Ishikawa (cell line): ENCODE data around the gene FAM78A.

Experiments
- CEBPB ChIP-seq: IDR thresholded peaks from 2 replicates; pipeline ENCODE4 v1.6.1; 2012
- CREB1 ChIP-seq: IDR thresholded peaks from 2 replicates; pipeline ENCODE4 v1.6.1; 2012; ENCODE audit warnings: low read depth
- EGR1 ChIP-seq: IDR thresholded peaks from 2 replicates; pipeline ENCODE4 v1.6.1; 2012
- EP300 ChIP-seq: IDR thresholded peaks from 2 replicates; pipeline ENCODE4 v1.6.1; 2012; ENCODE audit warnings: borderline replicate concordance
- FOXM1 ChIP-seq: IDR thresholded peaks from 2 replicates; pipeline ENCODE4 v1.6.1; 2012; ENCODE audit warnings: low read depth, borderline replicate concordance
- MAX ChIP-seq: IDR thresholded peaks from 2 replicates; pipeline ENCODE4 v1.6.1; 2012
- NFIC ChIP-seq: IDR thresholded peaks from 2 replicates; pipeline ENCODE4 v1.6.1; 2012
- RAD21 ChIP-seq: IDR thresholded peaks from 2 replicates; pipeline ENCODE4 v1.6.1; 2012; ENCODE audit warnings: low read depth
- REST ChIP-seq: IDR thresholded peaks from 2 replicates; pipeline ENCODE4 v1.6.1; 2012; ENCODE audit warnings: low read depth, mild to moderate bottlenecking
- TAF1 ChIP-seq: IDR thresholded peaks from 2 replicates; pipeline ENCODE4 v1.6.1; 2012; ENCODE audit warnings: low read depth, mild to moderate bottlenecking
- TCF12 ChIP-seq: IDR thresholded peaks from 2 replicates; pipeline ENCODE4 v1.6.1; 2012; ENCODE audit warnings: low read depth
- TEAD4 ChIP-seq: IDR thresholded peaks from 2 replicates; pipeline ENCODE4 v1.6.1; 2012
- USF1 ChIP-seq: IDR thresholded peaks from 2 replicates; pipeline ENCODE4 v1.6.1; 2012
- YY1 ChIP-seq: IDR thresholded peaks from 2 replicates; pipeline ENCODE4 v1.6.1; 2012; ENCODE audit warnings: low read depth
- ZBTB7A ChIP-seq: IDR thresholded peaks from 2 replicates; pipeline ENCODE4 v1.6.1; 2012; ENCODE audit warnings: low read depth

Gene FAM78A

GRCh38 chr9:131282175-131282574, 5.9 kb upstream of the FAM78A start:
- TF ChIP-seq MAX: no peak
- no peak for TF ChIP-seq ZBTB7A
- TF ChIP-seq TAF1: no peak
- no peak for TF ChIP-seq TCF12
- TF ChIP-seq EP300: no peak
- TF ChIP-seq RAD21: no peak
- TF ChIP-seq YY1: no peak
- TF ChIP-seq CEBPB: no peak
- no peak for TF ChIP-seq CREB1
- TF ChIP-seq NFIC: no peak

- TF ChIP-seq RAD21 (no peak), ZBTB7A (no peak), TAF1 (no peak), EGR1 (no peak), CEBPB (no peak), FOXM1 (no peak), EP300 (no peak), MAX (no peak), NFIC (no peak), TCF12 (no peak)
Measured at GRCh38 chr9:131281119-131281965, 5.0 kb upstream of the FAM78A start.

GRCh38 chr9:131280660-131281059, 4.3 kb upstream of the FAM78A start:
- TF ChIP-seq RAD21: no peak
- no peak for TF ChIP-seq ZBTB7A
- TF ChIP-seq EP300: no peak
- no peak for TF ChIP-seq FOXM1
- no peak for TF ChIP-seq CREB1
- TF ChIP-seq TCF12: no peak
- TF ChIP-seq EGR1: no peak
- TF ChIP-seq NFIC: no peak
- no peak for TF ChIP-seq YY1
- TF ChIP-seq CEBPB: no peak
- no peak for TF ChIP-seq REST
- TF ChIP-seq MAX: no peak
- no peak for TF ChIP-seq TAF1
- TF ChIP-seq USF1: no peak
- TF ChIP-seq TEAD4: no peak

- no peak for TF ChIP-seq TEAD4
- TF ChIP-seq TAF1: no peak
- no peak for TF ChIP-seq REST
- TF ChIP-seq CEBPB: no peak
- no peak for TF ChIP-seq YY1
- no peak for TF ChIP-seq EP300
- no peak for TF ChIP-seq FOXM1
Measured at GRCh38 chr9:131279863-131280570, 3.7 kb upstream of the FAM78A start.

GRCh38 chr9:131279196-131279862, 3.0 kb upstream of the FAM78A start:
- TF ChIP-seq TAF1 (no peak), EGR1 (no peak), YY1 (no peak), ZBTB7A (no peak), MAX (no peak), USF1 (no peak), TEAD4 (no peak), EP300 (no peak)
